ENCODE results near the gene PAWR. TPM values are rescaled to one million over a fixed set of nuclear protein-coding genes. Genes with fewer than 3 reads are reported as not detected.

Gene PAWR
- total and polyA plus RNA-seq, 10 of the 15 experiments (the other 5 are each of a cell fraction or from before 2014, with no cell fraction given), result 8.1 to 70.6 (median 24.2) TPM

DNA sequence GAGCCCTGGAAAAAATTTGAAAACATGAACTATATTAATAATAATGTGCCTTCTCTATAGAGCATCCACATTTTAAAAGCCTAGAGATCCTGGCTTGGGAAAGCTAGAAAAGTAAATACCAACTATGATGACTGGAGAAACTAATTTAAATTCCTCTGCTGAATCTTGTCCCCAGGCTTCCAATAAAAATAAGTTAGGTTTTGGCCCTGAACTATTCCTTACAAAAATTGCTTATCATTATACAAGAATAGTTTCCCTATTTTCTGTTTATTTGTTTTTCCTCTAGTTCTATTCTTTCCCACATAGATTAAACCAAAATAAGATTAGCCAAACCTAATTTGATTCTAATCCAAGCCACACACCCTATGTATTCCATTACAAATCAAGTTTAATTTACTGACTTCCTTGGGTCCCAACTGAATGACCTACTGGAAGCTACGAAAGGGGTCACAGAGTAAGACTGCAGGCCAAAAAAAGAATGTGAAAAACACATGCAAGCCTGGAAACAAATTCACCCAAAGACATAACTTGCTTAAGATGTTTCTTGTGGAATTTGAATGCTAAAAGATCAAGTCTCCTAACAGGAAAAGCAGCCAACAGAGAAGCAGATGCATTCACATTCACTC lies 133.0 kb downstream of the PAWR start:
- ChIA-PET CTCF (interaction anchor here (0.7 to 2.1 kb wide), 7 partner anchors 9 to 713 kb away, joined by 3 to 10 read pairs (median 4); partner anchors contain the start of gene PAWR), POLR2A (interaction anchor here (1.6 kb wide), 1 partner anchor 132 kb away, joined by 3 read pairs; no protein-coding TSS in a partner anchor), RAD21 (ENCODE audit: unreplicated experiment) (interaction anchor here (0.9 to 1.8 kb wide), 3 partner anchors 129 to 713 kb away, joined by 3 to 5 read pairs (median 3); no protein-coding TSS in a partner anchor), SMC1A (ENCODE audit: uncharacterized antibody, unreplicated experiment) (interaction anchor here (0.9 to 1.5 kb wide), 6 partner anchors 12 to 178 kb away, joined by 3 to 6 read pairs (median 3); no protein-coding TSS in a partner anchor)
- FAIRE-seq (no peak), ATAC-seq (no peak), DNase-seq (ENCODE audit: low read depth, low spot score) (no peak)
- BruUV-seq (replicated peaks), result no TSS peak
- H3K36me3 ChIP-seq (ENCODE audit: control insufficient read depth in 2 of 2, insufficient read depth in 2 of 2, low read length in 1 of 2), result no peaks in the 10 kb centered on the region; a peak in 1 of 4 replicates
- H3K27me3 ChIP-seq (replicated peaks in 1 of 2; ENCODE audit: control insufficient read depth in 2 of 2, insufficient read depth in 2 of 2, low read length in 1 of 2), result no peaks in the 10 kb centered on the region
- TF ChIP-seq POLR2A (IDR thresholded peaks at IDR 0.05; ENCODE audit: low read depth, low read length), result no peak
- no peak for TF ChIP-seq CEBPB (IDR thresholded peaks at IDR 0.05; ENCODE audit: borderline replicate concordance in 1 of 2, low read depth in 2 of 2, low read length in 2 of 2)
- no peak for TF ChIP-seq CHD1 (IDR thresholded peaks at IDR 0.05; ENCODE audit: low read depth, low read length)
- no peak for TF ChIP-seq EZH2 (IDR thresholded peaks at IDR 0.05; ENCODE audit: borderline replicate concordance, control insufficient read depth, low read depth, low read length)
- TF ChIP-seq, protein P1, sequence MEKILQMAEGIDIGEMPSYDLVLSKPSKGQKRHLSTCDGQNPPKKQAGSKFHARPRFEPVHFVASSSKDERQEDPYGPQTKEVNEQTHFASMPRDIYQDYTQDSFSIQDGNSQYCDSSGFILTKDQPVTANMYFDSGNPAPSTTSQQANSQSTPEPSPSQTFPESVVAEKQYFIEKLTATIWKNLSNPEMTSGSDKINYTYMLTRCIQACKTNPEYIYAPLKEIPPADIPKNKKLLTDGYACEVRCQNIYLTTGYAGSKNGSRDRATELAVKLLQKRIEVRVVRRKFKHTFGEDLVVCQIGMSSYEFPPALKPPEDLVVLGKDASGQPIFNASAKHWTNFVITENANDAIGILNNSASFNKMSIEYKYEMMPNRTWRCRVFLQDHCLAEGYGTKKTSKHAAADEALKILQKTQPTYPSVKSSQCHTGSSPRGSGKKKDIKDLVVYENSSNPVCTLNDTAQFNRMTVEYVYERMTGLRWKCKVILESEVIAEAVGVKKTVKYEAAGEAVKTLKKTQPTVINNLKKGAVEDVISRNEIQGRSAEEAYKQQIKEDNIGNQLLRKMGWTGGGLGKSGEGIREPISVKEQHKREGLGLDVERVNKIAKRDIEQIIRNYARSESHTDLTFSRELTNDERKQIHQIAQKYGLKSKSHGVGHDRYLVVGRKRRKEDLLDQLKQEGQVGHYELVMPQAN (conservative IDR thresholded peaks at IDR 0.05), result no peak
- TF ChIP-seq NR2F1 (conservative IDR thresholded peaks at IDR 0.05), result no peak
- TF ChIP-seq ZSCAN29 (IDR thresholded peaks at IDR 0.05), result no peak
- no peak for TF ChIP-seq MXI1 (IDR thresholded peaks at IDR 0.05; ENCODE audit: low read depth, low read length)
- no peak for TF ChIP-seq DPF2 (IDR thresholded peaks at IDR 0.05)
- TF ChIP-seq CHD2 (IDR thresholded peaks at IDR 0.05; ENCODE audit: borderline replicate concordance, low read depth, low read length), result no peak
- TF ChIP-seq FOXK2 (IDR thresholded peaks at IDR 0.05), result no peak
- no peak for TF ChIP-seq SUZ12 (IDR thresholded peaks at IDR 0.05; ENCODE audit: unreplicated experiment)
- TF ChIP-seq SIN3A (IDR thresholded peaks at IDR 0.05; ENCODE audit: low read depth, low read length), result no peak
- no peak for TF ChIP-seq MEF2B (IDR thresholded peaks at IDR 0.05; ENCODE audit: partially characterized antibody, poor library complexity, severe bottlenecking)
- no peak overlapping the region for H3K4me3 ChIP-seq
- in situ Hi-C loops (cut with MboI) (loop anchor here (5.0 kb wide), 1 partner anchor 179 kb away; no protein-coding TSS in a partner anchor), intact Hi-C loops (cut with micrococcal nuclease; ENCODE audit: unreplicated experiment) (loop anchor here (5.0 kb wide), 1 partner anchor 629 kb away; no protein-coding TSS in a partner anchor)
- H3K9ac ChIP-seq (ENCODE audit: control insufficient read depth, insufficient read depth, low read length), result no peak overlapping the region
- no peaks in the 10 kb centered on the region for H4K20me1 ChIP-seq (ENCODE audit: control insufficient read depth, insufficient read depth)
- WGBS (ENCODE audit: insufficient coverage, insufficient replicate concordance, low lambda C conversion rate, missing lambda C conversion rate), result 100% methylated on average over 1 of the region's 1 CpG
- H3K4me1 ChIP-seq (ENCODE audit: control insufficient read depth, insufficient read depth, low read length), result no peaks in the 10 kb centered on the region
- peaks cover 2% of the 10 kb centered on the region; the same call in 2 of the 3 replicates for H3K9me3 ChIP-seq (replicated peaks; ENCODE audit: control insufficient read depth, insufficient read depth, low read length)
- H3K79me2 ChIP-seq (ENCODE audit: control insufficient read depth, insufficient read depth, low read length), result no peaks in the 10 kb centered on the region
- H3K27ac ChIP-seq (ENCODE audit: control insufficient read depth, insufficient read depth), result no peak overlapping the region
- H2AFZ ChIP-seq (ENCODE audit: control insufficient read depth, low read depth, low read length), result no peak overlapping the region
- H3K4me2 ChIP-seq (ENCODE audit: control insufficient read depth, insufficient read depth), result no peak overlapping the region
